ENCODE data around the gene SKAP1. TPM values are rescaled to one million over a fixed set of nuclear protein-coding genes. Genes with fewer than 3 reads are reported as not detected.

SKAP1 gene
- total and polyA plus RNA-seq, 2 donors from 2014 or later, result 34.8 to 42.6 TPM

DNA sequence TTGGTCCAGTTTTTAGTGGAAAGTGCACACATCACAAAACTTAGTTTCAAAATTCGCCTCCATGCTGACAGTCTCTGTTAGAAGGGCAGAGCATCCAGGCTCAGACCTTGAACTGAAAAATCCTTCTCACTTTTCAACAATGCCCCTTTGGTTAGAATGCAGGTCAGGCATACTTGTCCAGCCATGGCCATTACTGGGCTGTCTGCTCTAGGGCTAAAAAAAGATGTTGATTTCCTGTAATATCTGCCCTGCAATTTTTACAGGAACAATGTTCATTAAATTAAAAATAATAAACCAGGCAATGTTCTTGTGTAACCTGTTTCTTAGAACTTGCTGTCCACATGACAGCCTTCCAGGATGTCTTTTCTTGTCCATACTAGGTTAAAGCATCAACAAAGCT lies 200.1 kb downstream of the SKAP1 start:
- no peak for FAIRE-seq
- intact Hi-C loops (cut with DNase I), result no loop called here
- no peak overlapping the region for H3K4me3 ChIP-seq (ENCODE audit: low read length in 3 of 3)

DNA sequence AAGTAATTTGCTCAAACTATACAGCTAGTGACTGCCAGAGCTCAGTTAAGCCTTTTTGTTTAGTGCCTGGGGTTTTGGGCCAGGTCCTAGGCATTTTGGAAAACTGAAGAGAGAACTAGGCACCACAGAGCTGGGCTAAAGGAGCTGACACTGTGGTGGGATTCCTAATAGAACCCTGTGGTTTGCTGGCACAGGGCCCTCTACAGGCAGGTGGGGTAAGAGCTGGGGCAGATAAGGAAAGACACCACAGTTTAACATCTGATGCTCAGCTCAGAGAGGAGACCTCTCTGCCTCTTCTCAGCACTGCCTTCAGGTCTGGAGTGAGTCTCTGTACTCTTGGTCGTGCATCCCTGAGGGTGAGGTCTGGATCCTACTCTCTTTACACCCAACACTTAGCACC lies 201.3 kb downstream of the SKAP1 start:
- DNase-seq (no peak), FAIRE-seq (no peak)
- H3K4me3 ChIP-seq (ENCODE audit: low read length in 3 of 3), result no peak overlapping the region
- TF ChIP-seq, protein P1, sequence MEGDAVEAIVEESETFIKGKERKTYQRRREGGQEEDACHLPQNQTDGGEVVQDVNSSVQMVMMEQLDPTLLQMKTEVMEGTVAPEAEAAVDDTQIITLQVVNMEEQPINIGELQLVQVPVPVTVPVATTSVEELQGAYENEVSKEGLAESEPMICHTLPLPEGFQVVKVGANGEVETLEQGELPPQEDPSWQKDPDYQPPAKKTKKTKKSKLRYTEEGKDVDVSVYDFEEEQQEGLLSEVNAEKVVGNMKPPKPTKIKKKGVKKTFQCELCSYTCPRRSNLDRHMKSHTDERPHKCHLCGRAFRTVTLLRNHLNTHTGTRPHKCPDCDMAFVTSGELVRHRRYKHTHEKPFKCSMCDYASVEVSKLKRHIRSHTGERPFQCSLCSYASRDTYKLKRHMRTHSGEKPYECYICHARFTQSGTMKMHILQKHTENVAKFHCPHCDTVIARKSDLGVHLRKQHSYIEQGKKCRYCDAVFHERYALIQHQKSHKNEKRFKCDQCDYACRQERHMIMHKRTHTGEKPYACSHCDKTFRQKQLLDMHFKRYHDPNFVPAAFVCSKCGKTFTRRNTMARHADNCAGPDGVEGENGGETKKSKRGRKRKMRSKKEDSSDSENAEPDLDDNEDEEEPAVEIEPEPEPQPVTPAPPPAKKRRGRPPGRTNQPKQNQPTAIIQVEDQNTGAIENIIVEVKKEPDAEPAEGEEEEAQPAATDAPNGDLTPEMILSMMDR (IDR thresholded peaks at IDR 0.05; ENCODE audit: borderline replicate concordance, extremely low read depth, insufficient read depth), result no peak
- H3K9me3 ChIP-seq (ENCODE audit: control insufficient read depth in 2 of 3, insufficient read depth in 1 of 3, low read length in 3 of 3), result no peaks in the 10 kb centered on the region
- H3K9ac ChIP-seq (ENCODE audit: low read length in 3 of 3), result no peak overlapping the region
- H3K4me1 ChIP-seq (ENCODE audit: control insufficient read depth in 2 of 3, insufficient read depth in 2 of 3, low read depth in 1 of 3, low read length in 3 of 3), result no peaks in the 10 kb centered on the region
- no peaks in the 10 kb centered on the region for H3K36me3 ChIP-seq (ENCODE audit: control insufficient read depth in 2 of 3, insufficient read depth in 3 of 3, low read length in 3 of 3)
- no peak overlapping the region for H3K27ac ChIP-seq (ENCODE audit: low read depth in 2 of 2, low read length in 2 of 2)
- intact Hi-C loops (cut with DNase I), result no loop called here
- no peaks in the 10 kb centered on the region for H3K27me3 ChIP-seq (ENCODE audit: control insufficient read depth, insufficient read depth, low read length)

More for the DNA sequence above, 200.1 kb downstream of the SKAP1 start:
- Histone ChIP-seq H3K27ac (ENCODE audit: low read depth in 2 of 2, low read length in 2 of 2) (no peak overlapping the region), H3K36me3 (ENCODE audit: control insufficient read depth in 2 of 3, insufficient read depth in 3 of 3, low read length in 3 of 3) (no peaks in the 10 kb centered on the region), H3K9me3 (ENCODE audit: control insufficient read depth in 2 of 3, insufficient read depth in 1 of 3, low read length in 3 of 3) (no peaks in the 10 kb centered on the region), H3K27me3 (ENCODE audit: control insufficient read depth, insufficient read depth, low read length) (no peaks in the 10 kb centered on the region), H3K4me1 (ENCODE audit: control insufficient read depth in 2 of 3, insufficient read depth in 2 of 3, low read depth in 1 of 3, low read length in 3 of 3) (no peaks in the 10 kb centered on the region), H3K9ac (ENCODE audit: low read length in 3 of 3) (no peak overlapping the region)
- no peak for DNase-seq
- TF ChIP-seq, protein P1 (IDR thresholded peaks at IDR 0.05; ENCODE audit: borderline replicate concordance, extremely low read depth, insufficient read depth), result no peak

DNA sequence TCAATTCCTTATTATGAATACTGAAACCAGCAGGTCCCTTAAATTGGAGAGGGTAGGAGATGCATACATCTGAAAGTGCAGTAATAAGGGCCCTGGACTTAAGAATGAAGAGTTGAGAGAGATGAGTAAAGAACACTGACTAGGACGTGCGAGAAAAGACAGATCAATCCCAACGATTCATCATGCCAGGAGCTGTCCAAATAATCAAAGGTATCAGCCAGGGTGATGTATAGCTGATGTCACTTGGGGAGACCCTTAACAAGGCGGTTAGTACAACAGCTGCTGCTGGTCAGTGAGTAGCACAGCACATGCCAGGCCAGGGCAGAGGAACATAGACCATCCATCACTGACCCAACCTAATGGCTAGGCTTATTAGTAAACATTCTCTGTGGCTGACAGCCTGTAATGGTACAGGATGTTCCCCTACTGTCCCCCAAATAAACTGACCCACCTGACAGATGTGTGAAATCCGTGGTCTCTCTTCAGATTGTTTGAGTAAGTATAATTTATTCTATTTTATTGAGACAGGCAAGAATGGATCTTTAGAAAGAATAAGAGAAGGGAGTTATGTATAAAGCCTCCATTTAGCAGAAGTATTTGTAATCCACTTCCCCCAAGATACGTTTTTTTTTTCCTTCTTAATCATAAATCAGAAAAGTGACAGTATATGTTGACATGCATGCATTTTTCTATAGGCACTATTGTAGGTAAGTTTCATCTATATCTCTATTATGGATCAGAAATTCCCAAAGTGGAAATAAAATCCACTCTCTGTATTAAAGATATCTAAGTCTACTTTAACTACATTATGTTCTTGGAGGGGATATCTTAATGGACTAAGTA lies 204.1 kb downstream of the SKAP1 start:
- no peak overlapping the region for H3K4me3 ChIP-seq (ENCODE audit: low read length in 3 of 3)
- TF ChIP-seq, protein P1 (IDR thresholded peaks at IDR 0.05; ENCODE audit: borderline replicate concordance, extremely low read depth, insufficient read depth), result no peak
- H3K27ac ChIP-seq (ENCODE audit: low read depth in 2 of 2, low read length in 2 of 2), result no peak overlapping the region
- H3K36me3 ChIP-seq (ENCODE audit: control insufficient read depth in 2 of 3, insufficient read depth in 3 of 3, low read length in 3 of 3), result no peaks in the 10 kb centered on the region
- no peak overlapping the region for H3K9ac ChIP-seq (ENCODE audit: low read length in 3 of 3)
- no peaks in the 10 kb centered on the region for H3K9me3 ChIP-seq (ENCODE audit: control insufficient read depth in 2 of 3, insufficient read depth in 1 of 3, low read length in 3 of 3)
- no peaks in the 10 kb centered on the region for H3K27me3 ChIP-seq (ENCODE audit: control insufficient read depth, insufficient read depth, low read length)
- no peaks in the 10 kb centered on the region for H3K4me1 ChIP-seq (ENCODE audit: control insufficient read depth in 2 of 3, insufficient read depth in 2 of 3, low read depth in 1 of 3, low read length in 3 of 3)
- DNase-seq (no peak), FAIRE-seq (no peak)
- intact Hi-C loops (cut with DNase I), result no loop called here

All from kidney (tissue), 14 donors.